IMR-90 (cell line): ENCODE results near the gene TET1. TPM values are rescaled to one million over a fixed set of nuclear protein-coding genes. Genes with fewer than 3 reads are reported as not detected.

Experiments used
- ATAC-seq: fragments of 200-7000 bp; cut with Tn5 transposase; 2 replicates; pipeline ENCODE4 v1.9.1; 2020; ENCODE audit warnings: low read depth, mild to moderate bottlenecking, moderate library complexity
- BruUV-seq: library from RNA; stranded (reverse); fragments of 400-500 nt; replicated peaks from 2 replicates; lab custom pipeline; 2021; lab: Mats Ljungman, UMichigan
- CTCF ChIA-PET: fragments of 300-600 bp; formaldehyde crosslinking; extraction: SDS; loops from one replicate; lab custom pipeline; 2021; ENCODE audit warnings: antibody characterized with exemption; lab: Yijun Ruan, JAX
- POLR2A ChIA-PET: fragments of 300-600 bp; sonication (Branson Sonifier 250); formaldehyde crosslinking; loops from one replicate; lab custom pipeline; 2022; ENCODE audit warnings: antibody characterized with exemption; ENCODE audit not compliant: unreplicated experiment; lab: Charles Lee
- DNase-seq: peaks from one replicate; pipeline ENCODE4 v3.0.0; 2013
- H2AFZ ChIP-seq: replicated peaks from 2 replicates; pipeline ENCODE3; 2013; ENCODE audit warnings: low read length, mild to moderate bottlenecking; ENCODE audit not compliant: poor library complexity
- H2AK5ac ChIP-seq: 2 replicates; pipeline ENCODE4 v1.6.1; 2013; ENCODE audit warnings: low read depth, low read length, inconsistent platforms
- H2AK9ac ChIP-seq: replicated peaks from 2 replicates; pipeline ENCODE3; 2013; ENCODE audit warnings: mild to moderate bottlenecking, low read depth, low read length, moderate library complexity; ENCODE audit not compliant: poor library complexity
- H2BK120ac ChIP-seq: 2 replicates; pipeline ENCODE4 v1.6.1; 2013; ENCODE audit warnings: low read depth, low read length, inconsistent platforms
- H2BK15ac ChIP-seq: 3 replicates; pipeline ENCODE4 v1.6.1; 2013; ENCODE audit warnings: low read depth, low read length, inconsistent platforms
- H2BK20ac ChIP-seq: 2 replicates; pipeline ENCODE4 v1.6.1; 2013; ENCODE audit warnings: low read depth, mild to moderate bottlenecking, inconsistent platforms, low read length, moderate library complexity
- H2BK5ac ChIP-seq: 2 replicates; pipeline ENCODE4 v1.6.1; 2013; ENCODE audit warnings: mild to moderate bottlenecking, low read depth, low read length, inconsistent platforms; ENCODE audit not compliant: poor library complexity, severe bottlenecking
- H3K14ac ChIP-seq: replicated peaks from 2 replicates; pipeline ENCODE4 v1.6.1; 2013; ENCODE audit warnings: low read depth, low read length, inconsistent platforms
- H3K18ac ChIP-seq: 2 replicates; pipeline ENCODE4 v1.6.1; 2013; ENCODE audit warnings: low read depth, low read length, control low read depth
- H3K23ac ChIP-seq: 2 replicates; pipeline ENCODE4 v1.6.1; 2013; ENCODE audit warnings: low read depth, low read length, inconsistent platforms
- H3K27ac ChIP-seq: 2 replicates; pipeline ENCODE4 v1.5.1; 2013; ENCODE audit warnings: mild to moderate bottlenecking, control low read depth, low read length; ENCODE audit not compliant: insufficient read depth
- H3K27me3 ChIP-seq: 2 replicates; pipeline ENCODE4 v1.6.1; 2013; ENCODE audit warnings: low read length; ENCODE audit not compliant: control insufficient read depth, insufficient read depth
- H3K36me3 ChIP-seq: 2 replicates; pipeline ENCODE4 v1.6.1; 2013; ENCODE audit warnings: low read length, mixed read lengths; ENCODE audit not compliant: control insufficient read depth, insufficient read depth
- H3K4ac ChIP-seq: 2 replicates; pipeline ENCODE4 v1.6.1; 2013; ENCODE audit warnings: low read depth, low read length, inconsistent platforms
- H3K4me1 ChIP-seq: 2 replicates; pipeline ENCODE4 v1.6.1; 2013; ENCODE audit warnings: low read length, mixed read lengths; ENCODE audit not compliant: control insufficient read depth, insufficient read depth
- H3K4me2 ChIP-seq: 2 replicates; pipeline ENCODE4 v1.6.1; 2013; ENCODE audit warnings: low read depth, mild to moderate bottlenecking, control low read depth, low read length, moderate library complexity
- H3K4me3 ChIP-seq: 2 replicates; pipeline ENCODE4 v1.5.1; 2013; ENCODE audit warnings: low read depth, mild to moderate bottlenecking, control low read depth, low read length, moderate library complexity; ENCODE audit not compliant: insufficient read depth
- H3K56ac ChIP-seq: 2 replicates; pipeline ENCODE4 v1.6.1; 2013; ENCODE audit warnings: low read length, inconsistent platforms; ENCODE audit not compliant: insufficient read depth; ENCODE audit errors: extremely low read depth
- H3K79me1 ChIP-seq, 2 experiments: 2 replicates each; pipeline ENCODE4 v1.6.1; 2013; ENCODE audit warnings: low read length in 2 of 2, inconsistent platforms in 1 of 2, low read depth in 1 of 2
- H3K9ac ChIP-seq: 2 replicates; pipeline ENCODE4 v1.6.1; 2013; ENCODE audit warnings: low read depth, low read length, control low read depth
- H3K9me1 ChIP-seq: 2 replicates; pipeline ENCODE4 v1.6.1; 2013; ENCODE audit warnings: low read length, inconsistent platforms; ENCODE audit not compliant: insufficient read depth
- H3K9me3 ChIP-seq: 2 replicates; pipeline ENCODE4 v1.6.1; 2013; ENCODE audit warnings: low read length; ENCODE audit not compliant: control insufficient read depth, insufficient read depth
- H4K20me1 ChIP-seq: 2 replicates; pipeline ENCODE4 v1.6.1; 2013; ENCODE audit warnings: low read length, inconsistent platforms; ENCODE audit not compliant: insufficient read depth
- H4K5ac ChIP-seq: 2 replicates; pipeline ENCODE4 v1.6.1; 2013; ENCODE audit warnings: mild to moderate bottlenecking, low read depth, low read length, control low read depth
- H4K8ac ChIP-seq, 2 experiments: 2 replicates each; pipeline ENCODE4 v1.6.1; 2013; ENCODE audit warnings: low read depth in 2 of 2, low read length in 2 of 2, control low read depth in 1 of 2, inconsistent platforms in 1 of 2
- H4K91ac ChIP-seq: 2 replicates; pipeline ENCODE4 v1.6.1; 2013; ENCODE audit warnings: low read depth, low read length, inconsistent platforms; ENCODE audit not compliant: insufficient read depth
- BHLHE40 ChIP-seq: fragments of 150-350 bp; IDR thresholded peaks from 2 replicates; pipeline ENCODE4 v1.6.1; 2016; ENCODE audit warnings: mild to moderate bottlenecking, low read depth, low read length
- CEBPB ChIP-seq: IDR thresholded peaks from 2 replicates; pipeline ENCODE4 v1.6.1; 2012; ENCODE audit warnings: low read depth, low read length, improper control_type of control experiment
- CTCF ChIP-seq: conservative IDR thresholded peaks from 2 replicates; pipeline ENCODE4 v1.5.1; 2012; ENCODE audit warnings: mild to moderate bottlenecking, low read depth, low read length, improper control_type of control experiment
- FOS ChIP-seq: fragments of 150-350 bp; IDR thresholded peaks from 2 replicates; pipeline ENCODE4 v1.6.1; 2016; ENCODE audit warnings: low read depth, low read length
- MAZ ChIP-seq: IDR thresholded peaks from 2 replicates; pipeline ENCODE4 v1.6.1; 2012; ENCODE audit warnings: low read depth, mild to moderate bottlenecking, low read length, improper control_type of control experiment, moderate library complexity, borderline replicate concordance
- MXI1 ChIP-seq: IDR thresholded peaks from 2 replicates; pipeline ENCODE4 v1.6.1; 2012; ENCODE audit warnings: low read depth, mild to moderate bottlenecking, low read length, moderate library complexity, borderline replicate concordance
- NFE2L2 ChIP-seq: fragments of 150-350 bp; IDR thresholded peaks from 2 replicates; pipeline ENCODE4 v1.6.1; 2016; ENCODE audit warnings: low read depth, mild to moderate bottlenecking, low read length
- POLR2A ChIP-seq: IDR thresholded peaks from 2 replicates; pipeline ENCODE4 v1.6.1; 2012; ENCODE audit warnings: mild to moderate bottlenecking, low read depth, low read length
- RAD21 ChIP-seq: IDR thresholded peaks from 2 replicates; pipeline ENCODE4 v1.6.1; 2012; ENCODE audit warnings: low read length, improper control_type of control experiment
- RCOR1 ChIP-seq: IDR thresholded peaks from 2 replicates; pipeline ENCODE4 v1.6.1; 2012; ENCODE audit warnings: mild to moderate bottlenecking, low read length, improper control_type of control experiment; ENCODE audit not compliant: insufficient replicate concordance
- RFX5 ChIP-seq: IDR thresholded peaks from 2 replicates; pipeline ENCODE4 v1.8.0; 2012; ENCODE audit warnings: low read depth, mild to moderate bottlenecking, low read length, moderate library complexity
- SMC3 ChIP-seq: fragments of 150-350 bp; IDR thresholded peaks from 2 replicates; pipeline ENCODE4 v1.6.1; 2016; ENCODE audit warnings: low read depth, mild to moderate bottlenecking, antibody characterized with exemption, low read length, moderate library complexity
- USF2 ChIP-seq: fragments of 150-350 bp; IDR thresholded peaks from 2 replicates; pipeline ENCODE4 v1.6.1; 2017; ENCODE audit warnings: mild to moderate bottlenecking, antibody characterized with exemption, low read length, low read depth
- WGBS, 2 experiments: methylation state at CpG; one replicate each; pipeline versions ENCODE4 v1.1.5 to v1.1.7; 2013; ENCODE audit warnings: missing lambda C conversion rate in 2 of 2; ENCODE audit not compliant: insufficient read length in 1 of 2; ENCODE audit errors: extremely low coverage in 2 of 2; 5-methylcytosine and 5-hydroxymethylcytosine counted together
- dilution Hi-C: fragments of 300-500 bp; cut with HindIII; formaldehyde crosslinking; loops from one replicate; pipeline ENCODE4 v1.14.3; 2018; ENCODE audit warnings: low sequenced_read_pairs; ENCODE audit not compliant: unreplicated experiment
- in situ Hi-C: fragments of 300-500 bp; cut with MboI; formaldehyde crosslinking; loops from 3 replicates; pipeline ENCODE4 v1.14.3; 2019; ENCODE audit warnings: low sequenced_read_pairs, inconsistent platforms, mixed read lengths
- intact Hi-C: fragments of 100-400 bp; cut with micrococcal nuclease; formaldehyde crosslinking; loops from 2 replicates; pipeline ENCODE4 v1.10.0; 2022
- polyA plus RNA-seq, 3 experiments: library from polyadenylated mRNA; depleted of rRNA; stranded (reverse); fragments of >200 nt; gene quantifications; 2 replicates each; pipeline ENCODE4 v1.2.3, GENCODE V29; 2012; ENCODE audit warnings: low replicate concordance in 1 of 3
- total RNA-seq: library from RNA; depleted of rRNA; stranded (reverse); fragments of >200 nt; gene quantifications from 2 replicates; pipeline ENCODE4 v1.2.3, GENCODE V29; 2012

TET1 gene
- total and polyA plus RNA-seq, 2 of the 4 experiments (the other 2 are of a cell fraction) = 1.0 to 4.3 TPM

GRCh38 chr10:68598978-68599770 lies 39.0 kb downstream of the TET1 start (continued):
- TF ChIP-seq MAZ = no peak

GRCh38 chr10:68599771-68600040 lies 39.6 kb downstream of the TET1 start:
- Histone ChIP-seq H3K27ac (peak overlapping the region; percentile 92), H3K4me3 (peak overlapping the region; percentile 42; the same call in 1 of the 2 replicates), H2BK20ac (peak overlapping the region; percentile 78), H3K79me1 (peaks cover 15 to 57% of the 10 kb centered on the region in 2 experiments), H3K4ac (peak overlapping the region; percentile 83), H2BK15ac (peak overlapping the region; percentile 40; the same call in 2 of the 3 replicates), H2AFZ (peak overlapping the region; percentile 91), H2BK120ac (peak overlapping the region; percentile 76), H3K18ac (peak overlapping the region; percentile 49; the same call in 1 of the 2 replicates), H4K91ac (peak overlapping the region; percentile 93), H2AK9ac (peak overlapping the region; percentile 93), H3K4me2 (peak overlapping the region; percentile 84), H3K14ac (peak overlapping the region; percentile 86), H3K9me1 (peaks cover 6% of the 10 kb centered on the region; the same call in 1 of the 2 replicates), H3K4me1 (peaks cover 12% of the 10 kb centered on the region), H4K5ac (peak overlapping the region; percentile 94), H3K9me3 (no peaks in the 10 kb centered on the region), H3K36me3 (peaks cover 2% of the 10 kb centered on the region; the same call in 1 of the 2 replicates), H2BK5ac (peak overlapping the region; percentile 84), H3K23ac (peak overlapping the region; percentile 73), H4K20me1 (no peaks in the 10 kb centered on the region), H3K27me3 (no peaks in the 10 kb centered on the region), H3K56ac (peak overlapping the region; percentile 25; the same call in 1 of the 2 replicates), H3K9ac (peak overlapping the region; percentile 73), H4K8ac (peak overlapping the region; percentile 41 to 86; a peak in 3 of 4 replicates), H2AK5ac (peak overlapping the region; percentile 95)
- CTCF ChIA-PET = interaction anchor here (1.0 kb wide), 1 partner anchor 493 kb away, joined by 4 read pairs; no protein-coding TSS in a partner anchor
- ATAC-seq (peak; percentile 4; the same call in 1 of the 2 replicates), DNase-seq (no peak)
- no CpG with 5 or more reads among the region's 3 CpGs for WGBS, 2 experiments
- intact Hi-C loops (loop anchor here (1.0 to 5.0 kb wide), 3 partner anchors 38 to 121 kb away; partner anchors contain the start of genes CCAR1 and TET1), in situ Hi-C loops (no loop called here), dilution Hi-C loops (no loop called here)
- POLR2A ChIA-PET = interaction anchor here (0.6 to 1.6 kb wide), 2 partner anchors 40 to 77 kb away, joined by 6 read pairs; partner anchors contain the start of gene TET1
- no TSS peak for BruUV-seq
- TF ChIP-seq BHLHE40 (no peak), MXI1 (no peak), NFE2L2 (no peak), FOS (no peak), CTCF (no peak), RAD21 (no peak), RCOR1 (no peak), POLR2A (no peak), USF2 (no peak), MAZ (no peak), CEBPB (no peak), RFX5 (no peak), SMC3 (no peak)
